Skeletal muscle tissue (tissue), 4 donors: Measurements from ENCODE around the gene RTTN. TPM values are rescaled to one million over a fixed set of nuclear protein-coding genes. Genes with fewer than 3 reads are reported as not detected.

ENCODE experiments used
- H3K27ac ChIP-seq: one replicate; pipeline ENCODE4 v1.7.0; 2013; ENCODE audit warnings: mild to moderate bottlenecking, low read depth, low read length, inconsistent platforms
- H3K27me3 ChIP-seq, 3 donors: one replicate each; pipeline ENCODE4 v1.7.0; 2013; ENCODE audit warnings: low read length in 3 of 3; ENCODE audit not compliant: control insufficient read depth in 3 of 3, insufficient read depth in 3 of 3
- H3K36me3 ChIP-seq, 3 donors: one replicate each; pipeline ENCODE4 v1.7.0; 2013; ENCODE audit warnings: low read length in 3 of 3; ENCODE audit not compliant: control insufficient read depth in 3 of 3, insufficient read depth in 3 of 3
- H3K4me1 ChIP-seq, 3 donors: one replicate each; pipeline ENCODE4 v1.7.0; 2013; ENCODE audit warnings: low read length in 3 of 3, mild to moderate bottlenecking in 3 of 3; ENCODE audit not compliant: control insufficient read depth in 3 of 3, insufficient read depth in 3 of 3
- H3K4me3 ChIP-seq, 3 donors: one replicate each; pipeline ENCODE4 v1.7.0; 2013; ENCODE audit warnings: low read length in 3 of 3
- H3K9ac ChIP-seq, 3 donors: one replicate each; pipeline ENCODE4 v1.7.0; 2013; ENCODE audit warnings: low read length in 3 of 3, mild to moderate bottlenecking in 3 of 3, moderate library complexity in 2 of 3, low read depth in 1 of 3
- H3K9me3 ChIP-seq, 3 donors: one replicate each; pipeline ENCODE4 v1.7.0; 2013; ENCODE audit warnings: low read length in 3 of 3; ENCODE audit not compliant: control insufficient read depth in 3 of 3
- total RNA-seq: library from RNA; depleted of rRNA; stranded (reverse); fragments of >200 nt; gene quantifications from one replicate; pipeline ENCODE4 v1.2.3, GENCODE V29; 2014
- donor health status: Osteomylitis.

RTTN gene
- total RNA-seq, 1 donor from 2014 or later, result 43.8 TPM

GRCh38 chr18:70216788-70217187, 11.3 kb upstream of the RTTN start:
- Histone ChIP-seq H3K36me3 (no peaks in the 10 kb centered on the region), H3K4me1 (peaks cover 0 to 12% (median 6%) of the 10 kb centered on the region in 3 donors), H3K27me3 (no peaks in the 10 kb centered on the region), H3K9me3 (no peaks in the 10 kb centered on the region), H3K9ac (no peak overlapping the region), H3K4me3 (no peak overlapping the region), H3K27ac (no peak overlapping the region)

- H3K9me3 ChIP-seq, result no peaks in the 10 kb centered on the region
- no peak overlapping the region for H3K4me3 ChIP-seq
- peaks cover 6 to 10% (median 7%) of the 10 kb centered on the region in 3 donors for H3K4me1 ChIP-seq
- H3K36me3 ChIP-seq, result peaks cover 0 to 4% (median 3%) of the 10 kb centered on the region in 3 donors
- no peaks in the 10 kb centered on the region for H3K27me3 ChIP-seq
- H3K27ac ChIP-seq, result no peak overlapping the region
- no peak overlapping the region for H3K9ac ChIP-seq
These were observed 1.7 kb upstream of the RTTN start for GRCh38 chr18:70207181-70207580.

- peaks cover 4 to 6% (median 6%) of the 10 kb centered on the region in 3 donors for H3K4me1 ChIP-seq
- no peak overlapping the region for H3K27ac ChIP-seq
- H3K27me3 ChIP-seq, result no peaks in the 10 kb centered on the region
- no peak overlapping the region for H3K9ac ChIP-seq
- peaks cover 7 to 25% (median 20%) of the 10 kb centered on the region in 3 donors for H3K36me3 ChIP-seq
- no peaks in the 10 kb centered on the region for H3K9me3 ChIP-seq
- no peak overlapping the region for H3K4me3 ChIP-seq
These were observed 5.2 kb downstream of the RTTN start for GRCh38 chr18:70200286-70200685.

- H3K27ac ChIP-seq, result no peak overlapping the region
- H3K27me3 ChIP-seq, result no peaks in the 10 kb centered on the region
- no peaks in the 10 kb centered on the region for H3K9me3 ChIP-seq
- no peak overlapping the region for H3K9ac ChIP-seq
- peaks cover 9 to 32% (median 30%) of the 10 kb centered on the region in 3 donors for H3K36me3 ChIP-seq
- H3K4me3 ChIP-seq, result no peak overlapping the region
- H3K4me1 ChIP-seq, result no peaks in the 10 kb centered on the region
These were observed 7.6 kb downstream of the RTTN start for GRCh38 chr18:70197844-70198243.

GRCh38 chr18:70197026-70197425, 8.5 kb downstream of the RTTN start:
- Histone ChIP-seq H3K4me1 (no peaks in the 10 kb centered on the region), H3K36me3 (peaks cover 9 to 35% (median 32%) of the 10 kb centered on the region in 3 donors), H3K9ac (no peak overlapping the region), H3K9me3 (no peaks in the 10 kb centered on the region), H3K27ac (no peak overlapping the region), H3K4me3 (no peak overlapping the region), H3K27me3 (no peaks in the 10 kb centered on the region)

GRCh38 chr18:70195852-70196434, 9.5 kb downstream of the RTTN start:
- Histone ChIP-seq H3K27me3 (no peaks in the 10 kb centered on the region), H3K27ac (no peak overlapping the region), H3K9ac (no peak overlapping the region), H3K4me3 (no peak overlapping the region), H3K4me1 (no peaks in the 10 kb centered on the region), H3K36me3 (peaks cover 9 to 40% (median 38%) of the 10 kb centered on the region in 3 donors), H3K9me3 (no peaks in the 10 kb centered on the region)

- Histone ChIP-seq H3K4me1 (no peaks in the 10 kb centered on the region), H3K4me3 (no peak overlapping the region), H3K27me3 (no peaks in the 10 kb centered on the region), H3K36me3 (peaks cover 9 to 38% (median 36%) of the 10 kb centered on the region in 3 donors), H3K9ac (no peak overlapping the region), H3K9me3 (no peaks in the 10 kb centered on the region), H3K27ac (no peak overlapping the region)
These were observed 10.4 kb downstream of the RTTN start for GRCh38 chr18:70195014-70195614.

GRCh38 chr18:70194227-70194890, 11.1 kb downstream of the RTTN start:
- no peak overlapping the region for H3K9ac ChIP-seq
- H3K36me3 ChIP-seq, result peaks cover 7 to 42% (median 37%) of the 10 kb centered on the region in 3 donors
- H3K27ac ChIP-seq, result no peak overlapping the region
- H3K9me3 ChIP-seq, result no peaks in the 10 kb centered on the region
- no peak overlapping the region for H3K4me3 ChIP-seq
- H3K27me3 ChIP-seq, result no peaks in the 10 kb centered on the region
- H3K4me1 ChIP-seq, result no peaks in the 10 kb centered on the region

- H3K4me1 ChIP-seq, result no peaks in the 10 kb centered on the region
- no peak overlapping the region for H3K9ac ChIP-seq
- no peak overlapping the region for H3K4me3 ChIP-seq
- H3K36me3 ChIP-seq, result peaks cover 3 to 42% (median 40%) of the 10 kb centered on the region in 3 donors
- H3K27me3 ChIP-seq, result no peaks in the 10 kb centered on the region
- no peaks in the 10 kb centered on the region for H3K9me3 ChIP-seq
- H3K27ac ChIP-seq, result no peak overlapping the region
These were observed 15.0 kb downstream of the RTTN start for GRCh38 chr18:70190529-70190928.

GRCh38 chr18:70188113-70188512, 17.4 kb downstream of the RTTN start:
- H3K9ac ChIP-seq, result no peak overlapping the region
- peaks cover 0 to 44% (median 34%) of the 10 kb centered on the region in 3 donors for H3K36me3 ChIP-seq
- no peaks in the 10 kb centered on the region for H3K4me1 ChIP-seq
- no peak overlapping the region for H3K4me3 ChIP-seq
- H3K9me3 ChIP-seq, result no peaks in the 10 kb centered on the region
- H3K27ac ChIP-seq, result no peak overlapping the region
- H3K27me3 ChIP-seq, result no peaks in the 10 kb centered on the region
